GM18505 (cell line): Measurements from ENCODE around the gene ETDB.

Experiments
- ATAC-seq: cut with Tn5 transposase; IDR thresholded peaks from one replicate; pipeline ENCODE4 v1.9.1; 2021; ENCODE audit not compliant: unreplicated experiment
- POLR2A ChIP-seq: IDR thresholded peaks from 4 replicates; pipeline ENCODE4 v1.6.1; 2011; ENCODE audit warnings: borderline replicate concordance; ENCODE audit not compliant: insufficient read depth, insufficient read length; ENCODE audit errors: extremely low read depth

The ETDB gene

GRCh38 chrX:135087867-135088266, 32.5 kb downstream of the ETDB start:
- TF ChIP-seq POLR2A: no peak

GRCh38 chrX:135086197-135086854, 34.0 kb downstream of the ETDB start:
- TF ChIP-seq POLR2A: no peak

More at GRCh38 chrX:135087867-135088266, 32.5 kb downstream of the ETDB start:
- ATAC-seq: no peak

GRCh38 chrX:135081693-135082404, 38.5 kb downstream of the ETDB start:
- TF ChIP-seq POLR2A: no peak
- ATAC-seq: no peak

More at GRCh38 chrX:135086197-135086854, 34.0 kb downstream of the ETDB start:
- peak; percentile 92 for ATAC-seq
